CD4-positive, alpha-beta T cell (primary cell): Measurements from ENCODE around the gene TMEM117. TPM values are rescaled to one million over a fixed set of nuclear protein-coding genes. Genes with fewer than 3 reads are reported as not detected.

Experiments used
- ATAC-seq: fragments of 200-7000 bp; cut with Tn5 transposase; one replicate; pipeline ENCODE4 v1.10.0; 2022; ENCODE audit warnings: mild to moderate bottlenecking; ENCODE audit not compliant: poor library complexity
- CTCF ChIA-PET: fragments of 350-600 bp; sonication (Branson Sonifier 250); formaldehyde crosslinking; loops from one replicate; lab custom pipeline; 2021; ENCODE audit warnings: antibody characterized with exemption, inconsistent platforms; lab: Charles Lee
- POLR2A ChIA-PET: fragments of 350-600 bp; sonication (Branson Sonifier 250); formaldehyde crosslinking; loops from one replicate; lab custom pipeline; 2021; ENCODE audit warnings: antibody characterized with exemption, inconsistent platforms; lab: Charles Lee
- DNase-seq, 14 experiments: peaks; one replicate each; pipeline ENCODE4 v3.0.0-alpha.2; 2013 to 2020; ENCODE audit warnings: mixed read lengths in 2 of 14
- H3K27ac ChIP-seq, 2 donors: one replicate each; pipeline versions ENCODE4 v1.5.1 to v1.7.0; 2013; ENCODE audit warnings: low read length in 2 of 2, low read depth in 1 of 2, mild to moderate bottlenecking in 1 of 2
- H3K27me3 ChIP-seq, 2 experiments: 1 replicate in 1 of 2; 2 replicates in 1 of 2; pipeline versions ENCODE4 v1.6.1 to v1.7.0; 2013; ENCODE audit warnings: low read length in 2 of 2, control low read depth in 1 of 2, mild to moderate bottlenecking in 1 of 2, moderate library complexity in 1 of 2; ENCODE audit not compliant: insufficient read depth in 2 of 2, control insufficient read depth in 1 of 2
- H3K36me3 ChIP-seq: one replicate; pipeline ENCODE4 v1.6.1; 2013; ENCODE audit warnings: low read length, control low read depth; ENCODE audit not compliant: insufficient read depth
- H3K4me1 ChIP-seq: one replicate; pipeline ENCODE4 v1.6.1; 2013; ENCODE audit warnings: low read length, control low read depth; ENCODE audit not compliant: insufficient read depth
- H3K4me3 ChIP-seq: one replicate; pipeline ENCODE4 v1.5.1; 2013; ENCODE audit warnings: mild to moderate bottlenecking, low read length, moderate library complexity
- H3K9me3 ChIP-seq, 2 experiments: 1 replicate in 1 of 2; 2 replicates in 1 of 2; pipeline versions ENCODE4 v1.6.1 to v1.7.0; 2013; ENCODE audit warnings: low read length in 2 of 2, mild to moderate bottlenecking in 2 of 2, control low read depth in 1 of 2, moderate library complexity in 1 of 2; ENCODE audit not compliant: control insufficient read depth in 1 of 2, insufficient read depth in 1 of 2
- H3K27ac Mint-ChIP-seq: one replicate; pipeline ENCODE4 v1.8.0; 2020; ENCODE audit warnings: mixed read lengths
- H3K27me3 Mint-ChIP-seq: one replicate; pipeline ENCODE4 v1.8.0; 2021; ENCODE audit warnings: mixed read lengths
- H3K36me3 Mint-ChIP-seq: one replicate; pipeline ENCODE4 v1.8.0; 2021; ENCODE audit warnings: low read depth, mixed read lengths
- H3K4me1 Mint-ChIP-seq: one replicate; pipeline ENCODE4 v1.8.0; 2021; ENCODE audit warnings: low read depth, mixed read lengths
- H3K4me3 Mint-ChIP-seq: one replicate; pipeline ENCODE4 v1.8.0; 2020; ENCODE audit warnings: mild to moderate bottlenecking, mixed read lengths
- H3K9me3 Mint-ChIP-seq: one replicate; pipeline ENCODE4 v1.8.0; 2020; ENCODE audit warnings: mixed read lengths
- CTCF ChIP-seq: fragments of 200-600 bp; IDR thresholded peaks from one replicate; pipeline ENCODE4 v1.8.0; 2022; ENCODE audit warnings: antibody characterized with exemption, mild to moderate bottlenecking
- intact Hi-C, 2 experiments: fragments of 100-400 bp; cut with DNase I in 1 of 2; cut with micrococcal nuclease in 1 of 2; formaldehyde crosslinking; loops; one replicate each; pipeline versions ENCODE4 v1.15.1 to v1.9.0; 2023 to 2025; cut with DNase I, micrococcal nuclease
- total RNA-seq, 174 experiments: library from RNA in 2 of 174; stranded (reverse) in 2 of 174; gene quantifications; one replicate each; pipeline ENCODE4 v1.2.3 and lab custom pipeline; 2021 to 2026

The TMEM117 gene
- total RNA-seq, 2 experiments from 2014 or later: 3.4 to 4.4 TPM

- Mint-ChIP-seq H3K27ac (no peak overlapping the region), H3K36me3 (peaks cover 10% of the 10 kb centered on the region), H3K4me1 (no peaks in the 10 kb centered on the region), H3K9me3 (peaks cover 14% of the 10 kb centered on the region), H3K27me3 (no peaks in the 10 kb centered on the region), H3K4me3 (no peak overlapping the region)
- no peak overlapping the region for H3K27ac ChIP-seq
- no peaks in the 10 kb centered on the region for H3K4me1 ChIP-seq
- intact Hi-C loops: no loop called here
- CTCF ChIA-PET: no interaction called here
- no peaks in the 10 kb centered on the region for H3K27me3 ChIP-seq
- H3K4me3 ChIP-seq: no peak overlapping the region
- H3K9me3 ChIP-seq: no peaks in the 10 kb centered on the region
- H3K36me3 ChIP-seq: no peaks in the 10 kb centered on the region
- POLR2A ChIA-PET: no interaction called here
- DNase-seq (no peak), ATAC-seq (no peak)
- no peak for TF ChIP-seq CTCF
Observed at GRCh38 chr12:43981726-43982125, 145.8 kb downstream of the TMEM117 start.

- Mint-ChIP-seq H3K36me3 (peaks cover 6% of the 10 kb centered on the region), H3K4me3 (no peak overlapping the region), H3K4me1 (no peaks in the 10 kb centered on the region), H3K9me3 (peaks cover 12% of the 10 kb centered on the region), H3K27ac (no peak overlapping the region), H3K27me3 (no peaks in the 10 kb centered on the region)
- ChIA-PET POLR2A (no interaction called here), CTCF (no interaction called here)
- ATAC-seq (no peak), DNase-seq (no peak)
- Histone ChIP-seq H3K27me3 (no peaks in the 10 kb centered on the region), H3K4me3 (no peak overlapping the region), H3K36me3 (no peaks in the 10 kb centered on the region), H3K9me3 (no peaks in the 10 kb centered on the region), H3K27ac (no peak overlapping the region), H3K4me1 (no peaks in the 10 kb centered on the region)
- TF ChIP-seq CTCF: no peak
- intact Hi-C loops: no loop called here
Observed at GRCh38 chr12:43982544-43982943, 146.7 kb downstream of the TMEM117 start.

- POLR2A ChIA-PET: no interaction called here
- DNase-seq: no peak
- no peak for ATAC-seq
- H3K9me3 ChIP-seq: no peaks in the 10 kb centered on the region
- H3K27ac ChIP-seq: no peak overlapping the region
- H3K4me1 ChIP-seq: no peaks in the 10 kb centered on the region
- intact Hi-C loops: no loop called here
- Mint-ChIP-seq H3K27ac (no peak overlapping the region), H3K36me3 (no peaks in the 10 kb centered on the region), H3K4me1 (no peaks in the 10 kb centered on the region), H3K27me3 (no peaks in the 10 kb centered on the region), H3K4me3 (no peak overlapping the region), H3K9me3 (no peaks in the 10 kb centered on the region)
- no peak for TF ChIP-seq CTCF
- no peaks in the 10 kb centered on the region for H3K36me3 ChIP-seq
- H3K27me3 ChIP-seq: no peaks in the 10 kb centered on the region
- no peak overlapping the region for H3K4me3 ChIP-seq
- CTCF ChIA-PET: no interaction called here
Observed at GRCh38 chr12:43988838-43989560, 153.1 kb downstream of the TMEM117 start.
